MCF 10A (cell line): ENCODE data around the gene B4GALT1. TPM values are rescaled to one million over a fixed set of nuclear protein-coding genes. Genes with fewer than 3 reads are reported as not detected.
"Not testable (repeated sequence)": the region's sequence is repeated elsewhere in the genome, so short reads cannot be mapped to it uniquely, and the experiment has no call there.

ENCODE experiments used
- BruUV-seq: library from RNA; stranded (reverse); fragments of 400-500 nt; replicated peaks from 2 replicates; lab custom pipeline; 2021; lab: Mats Ljungman, UMichigan
- CTCF ChIA-PET: fragments of 300-600 bp; sonication (Branson Sonifier 250); formaldehyde crosslinking; extraction: SDS; loops from one replicate; lab custom pipeline; 2021; ENCODE audit warnings: antibody characterized with exemption, inconsistent platforms; lab: Yijun Ruan, JAX
- POLR2A ChIA-PET: fragments of 300-600, 350-650 bp; sonication (Branson Sonifier 250); formaldehyde crosslinking; extraction: SDS; loops from one replicate; lab custom pipeline; 2020; ENCODE audit warnings: antibody characterized with exemption, inconsistent platforms; lab: Yijun Ruan, JAX
- DNase-seq: peaks from one replicate; pipeline ENCODE4 v3.0.0-alpha.2; 2018; ENCODE audit not compliant: unreplicated experiment
- H3K27ac Mint-ChIP-seq: one replicate; pipeline ENCODE4 v1.8.0; 2022; ENCODE audit warnings: mild to moderate bottlenecking, low read depth, mixed read lengths; ENCODE audit not compliant: unreplicated experiment
- H3K27me3 Mint-ChIP-seq: one replicate; pipeline ENCODE4 v1.8.0; 2022; ENCODE audit warnings: mixed read lengths; ENCODE audit not compliant: insufficient read depth, unreplicated experiment
- H3K36me3 Mint-ChIP-seq: one replicate; pipeline ENCODE4 v1.8.0; 2022; ENCODE audit warnings: mild to moderate bottlenecking, moderate library complexity, mixed read lengths; ENCODE audit not compliant: insufficient read depth, unreplicated experiment
- H3K4me1 Mint-ChIP-seq: one replicate; pipeline ENCODE4 v1.8.0; 2022; ENCODE audit warnings: mixed read lengths; ENCODE audit not compliant: insufficient read depth, unreplicated experiment
- H3K4me3 Mint-ChIP-seq: one replicate; pipeline ENCODE4 v1.8.0; 2022; ENCODE audit warnings: mild to moderate bottlenecking, moderate library complexity, mixed read lengths; ENCODE audit not compliant: unreplicated experiment
- H3K9me3 Mint-ChIP-seq: one replicate; pipeline ENCODE4 v1.8.0; 2022; ENCODE audit warnings: mixed read lengths; ENCODE audit not compliant: unreplicated experiment
- intact Hi-C: fragments of 100-400 bp; cut with micrococcal nuclease; formaldehyde crosslinking; loops from 2 replicates; pipeline ENCODE4 v1.14.1; 2022
- total RNA-seq: library from RNA; stranded (reverse); gene quantifications from 2 replicates; pipeline ENCODE4 v1.2.3, GENCODE V29; 2022
- TF ChIP-seq, protein P1 (sequence below): fragments of 200-600 bp; IDR thresholded peaks from one replicate; pipeline ENCODE4 v1.8.0; 2022; ENCODE audit warnings: antibody characterized with exemption, mild to moderate bottlenecking; ENCODE audit not compliant: unreplicated experiment

Gene B4GALT1
- total RNA-seq, 1 experiment from 2014 or later: 184 TPM

DNA sequence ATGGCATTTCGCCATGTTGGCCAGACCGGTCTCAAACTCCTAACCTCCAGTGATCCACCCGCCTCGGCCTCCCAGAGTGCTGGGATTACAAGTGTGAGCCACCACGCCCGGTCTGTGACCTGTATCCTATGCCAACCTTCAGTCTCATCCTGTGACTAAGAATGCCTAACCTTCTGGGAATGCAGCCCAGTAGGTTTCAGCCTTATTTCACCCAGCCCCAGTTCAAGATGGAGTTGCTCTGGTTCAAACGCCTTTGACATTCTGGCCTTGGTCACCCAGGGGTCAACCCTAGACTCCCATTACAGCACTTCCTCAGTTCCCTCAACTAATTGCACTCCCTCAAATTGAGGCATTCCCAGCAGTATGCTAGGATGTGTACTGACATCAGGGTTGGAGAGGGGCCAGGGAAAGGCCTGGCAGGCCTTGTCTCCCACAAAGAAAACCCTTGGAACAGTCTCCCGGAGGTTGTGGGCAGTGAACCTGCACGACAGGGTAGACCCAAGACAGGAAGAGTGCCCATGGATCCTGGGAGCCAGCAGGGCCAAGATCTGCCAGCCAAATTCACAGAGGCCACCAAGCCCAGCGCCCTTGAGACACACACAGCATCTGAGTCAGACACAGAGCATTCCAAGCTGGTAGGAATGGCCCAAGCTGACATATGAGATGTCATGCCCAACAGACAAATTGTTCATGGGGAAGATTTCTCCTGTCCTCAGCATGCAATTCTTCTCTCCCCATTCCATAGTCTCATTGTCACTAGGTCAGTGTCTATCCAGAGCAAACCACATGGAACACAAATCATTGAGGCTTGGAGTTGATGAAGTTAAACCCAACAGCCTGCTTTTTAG, 65.8 kb downstream of the B4GALT1 start:
- no TSS peak for BruUV-seq
- Mint-ChIP-seq H3K4me3 (no peak overlapping the region), H3K4me1 (peaks cover 41% of the 10 kb centered on the region), H3K9me3 (no peaks in the 10 kb centered on the region), H3K27me3 (no peaks in the 10 kb centered on the region), H3K27ac (peak overlapping the region; percentile 89), H3K36me3 (peaks cover 28% of the 10 kb centered on the region)
- ChIA-PET CTCF (no interaction called here), POLR2A (interaction anchor here (1.0 kb wide), 1 partner anchor 20 kb away, joined by 3 read pairs; no protein-coding TSS in a partner anchor)
- DNase-seq: peak; percentile 79
- TF ChIP-seq, protein P1, sequence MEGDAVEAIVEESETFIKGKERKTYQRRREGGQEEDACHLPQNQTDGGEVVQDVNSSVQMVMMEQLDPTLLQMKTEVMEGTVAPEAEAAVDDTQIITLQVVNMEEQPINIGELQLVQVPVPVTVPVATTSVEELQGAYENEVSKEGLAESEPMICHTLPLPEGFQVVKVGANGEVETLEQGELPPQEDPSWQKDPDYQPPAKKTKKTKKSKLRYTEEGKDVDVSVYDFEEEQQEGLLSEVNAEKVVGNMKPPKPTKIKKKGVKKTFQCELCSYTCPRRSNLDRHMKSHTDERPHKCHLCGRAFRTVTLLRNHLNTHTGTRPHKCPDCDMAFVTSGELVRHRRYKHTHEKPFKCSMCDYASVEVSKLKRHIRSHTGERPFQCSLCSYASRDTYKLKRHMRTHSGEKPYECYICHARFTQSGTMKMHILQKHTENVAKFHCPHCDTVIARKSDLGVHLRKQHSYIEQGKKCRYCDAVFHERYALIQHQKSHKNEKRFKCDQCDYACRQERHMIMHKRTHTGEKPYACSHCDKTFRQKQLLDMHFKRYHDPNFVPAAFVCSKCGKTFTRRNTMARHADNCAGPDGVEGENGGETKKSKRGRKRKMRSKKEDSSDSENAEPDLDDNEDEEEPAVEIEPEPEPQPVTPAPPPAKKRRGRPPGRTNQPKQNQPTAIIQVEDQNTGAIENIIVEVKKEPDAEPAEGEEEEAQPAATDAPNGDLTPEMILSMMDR: no peak
- intact Hi-C loops: no loop called here

DNA sequence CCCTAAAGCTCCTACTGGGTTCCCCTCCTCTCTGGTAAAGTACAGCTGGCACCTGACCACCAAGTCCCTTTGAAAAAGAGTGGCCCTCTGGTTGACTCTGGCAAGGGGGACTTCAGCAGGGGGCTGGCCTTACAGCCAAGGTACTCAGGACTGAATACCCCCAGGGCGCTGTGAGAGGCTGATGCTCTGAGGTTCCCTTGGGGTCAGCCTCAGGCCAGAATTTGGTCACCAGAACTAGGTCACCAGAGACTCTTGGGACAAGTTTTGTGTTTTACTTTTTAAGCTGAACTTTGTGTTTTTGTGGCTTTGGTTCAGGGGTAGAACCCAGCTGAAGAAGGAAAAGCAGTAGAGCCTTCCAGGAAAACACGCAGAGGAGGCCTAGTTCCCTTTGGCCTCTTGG, 67.4 kb downstream of the B4GALT1 start:
- no peaks in the 10 kb centered on the region for H3K27me3 Mint-ChIP-seq
- DNase-seq: no peak
- H3K27ac Mint-ChIP-seq: no peak overlapping the region
- TF ChIP-seq, protein P1: no peak
- H3K4me3 Mint-ChIP-seq: no peak overlapping the region
- H3K9me3 Mint-ChIP-seq: no peaks in the 10 kb centered on the region
- CTCF ChIA-PET: interaction anchor here (1.3 kb wide), 1 partner anchor 126 kb away, joined by 3 read pairs; no protein-coding TSS in a partner anchor
- H3K4me1 Mint-ChIP-seq: peaks cover 32% of the 10 kb centered on the region
- no TSS peak for BruUV-seq
- H3K36me3 Mint-ChIP-seq: peaks cover 19% of the 10 kb centered on the region
- intact Hi-C loops: no loop called here
- POLR2A ChIA-PET: interaction anchor here (0.6 to 1.3 kb wide), 2 partner anchors 63 to 154 kb away, joined by 3 to 4 read pairs; no protein-coding TSS in a partner anchor

DNA sequence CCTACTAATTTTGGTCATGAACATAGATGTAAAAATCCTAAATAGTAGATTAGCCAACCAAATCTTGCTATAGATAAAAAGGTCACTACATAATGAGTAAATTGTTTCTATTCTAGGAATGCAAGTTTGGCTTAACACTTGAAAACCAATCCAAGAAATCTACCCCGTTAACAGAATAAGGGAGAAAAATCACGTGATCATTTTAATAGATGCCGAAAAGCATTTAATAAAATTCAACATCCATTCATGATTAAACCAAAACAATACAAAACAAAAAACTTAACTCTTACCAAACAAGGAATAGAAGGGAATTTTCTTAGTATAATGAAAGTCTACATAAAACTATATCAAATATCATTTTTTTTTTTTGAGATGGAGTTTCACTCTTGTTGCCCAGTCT, 69.9 kb downstream of the B4GALT1 start:
- H3K27me3 Mint-ChIP-seq: no peaks in the 10 kb centered on the region
- H3K27ac Mint-ChIP-seq: no peak overlapping the region
- ChIA-PET POLR2A (no interaction called here), CTCF (no interaction called here)
- no peak overlapping the region for H3K4me3 Mint-ChIP-seq
- no TSS peak for BruUV-seq
- intact Hi-C loops: no loop called here
- no peaks in the 10 kb centered on the region for H3K9me3 Mint-ChIP-seq
- peaks cover 11% of the 10 kb centered on the region for H3K4me1 Mint-ChIP-seq
- no peak for DNase-seq
- TF ChIP-seq, protein P1: no peak
- H3K36me3 Mint-ChIP-seq: peaks cover 5% of the 10 kb centered on the region

DNA sequence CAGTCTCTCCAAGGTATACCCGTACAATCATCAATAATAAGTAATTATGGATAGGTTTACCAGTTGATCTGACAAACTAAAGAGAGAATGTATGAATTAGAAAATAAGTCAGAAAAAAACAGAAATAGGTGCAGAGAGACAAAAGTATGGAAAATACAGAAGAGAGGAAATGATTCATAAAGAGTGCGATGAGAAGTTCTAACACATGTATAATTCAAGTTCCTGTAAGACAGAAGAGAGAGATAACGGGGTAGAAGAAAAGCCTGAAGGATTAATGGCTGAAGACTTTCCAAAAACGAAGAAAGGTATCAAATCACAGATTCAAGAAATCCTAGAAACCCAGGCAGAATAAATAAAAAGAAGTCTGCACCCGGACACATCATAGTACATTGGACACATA, 74.5 kb downstream of the B4GALT1 start:
- BruUV-seq: no TSS peak
- POLR2A ChIA-PET: no interaction called here
- DNase-seq: no peak
- no peaks in the 10 kb centered on the region for H3K36me3 Mint-ChIP-seq
- no peak overlapping the region for H3K4me3 Mint-ChIP-seq
- H3K27ac Mint-ChIP-seq: no peak overlapping the region
- intact Hi-C loops: no loop called here
- no peaks in the 10 kb centered on the region for H3K9me3 Mint-ChIP-seq
- no peaks in the 10 kb centered on the region for H3K4me1 Mint-ChIP-seq
- CTCF ChIA-PET: no interaction called here
- TF ChIP-seq, protein P1: no peak
- H3K27me3 Mint-ChIP-seq: no peaks in the 10 kb centered on the region

DNA sequence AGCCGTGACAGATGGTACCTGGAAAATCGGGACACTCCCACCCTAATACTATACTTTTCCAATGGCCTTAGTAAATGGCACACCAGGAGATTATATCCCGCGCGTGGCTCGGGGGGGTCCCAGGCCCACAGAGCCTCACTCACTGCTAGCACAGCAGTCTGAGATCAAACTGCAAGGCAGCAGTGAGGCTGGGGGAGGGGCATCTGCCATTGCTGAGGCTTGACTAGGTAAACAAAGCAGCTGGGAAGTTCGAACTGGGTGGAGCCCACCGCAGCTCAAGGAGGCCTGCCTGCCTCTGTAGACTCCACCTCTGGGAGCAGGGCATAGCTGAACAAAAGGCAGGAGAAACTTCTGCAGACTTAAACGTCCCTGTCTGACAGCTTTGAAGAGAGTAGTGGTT, 81.5 kb downstream of the B4GALT1 start:
- H3K4me1 Mint-ChIP-seq, H3K27ac Mint-ChIP-seq, H3K27me3 Mint-ChIP-seq, H3K36me3 Mint-ChIP-seq, H3K4me3 Mint-ChIP-seq, H3K9me3 Mint-ChIP-seq, POLR2A ChIA-PET, intact Hi-C loops, DNase-seq, BruUV-seq: not testable (repeated sequence)
- CTCF ChIA-PET: interaction anchor here (0.7 to 3.5 kb wide), 4 partner anchors 85 to 143 kb away, joined by 3 to 15 read pairs (median 3); no protein-coding TSS in a partner anchor
